ENCODE data around the gene EMSY. TPM values are rescaled to one million over a fixed set of nuclear protein-coding genes. Genes with fewer than 3 reads are reported as not detected.

Gene EMSY
- total and polyA plus RNA-seq, 11 donors = 5.8 to 37.6 (median 16.6) TPM

DNA sequence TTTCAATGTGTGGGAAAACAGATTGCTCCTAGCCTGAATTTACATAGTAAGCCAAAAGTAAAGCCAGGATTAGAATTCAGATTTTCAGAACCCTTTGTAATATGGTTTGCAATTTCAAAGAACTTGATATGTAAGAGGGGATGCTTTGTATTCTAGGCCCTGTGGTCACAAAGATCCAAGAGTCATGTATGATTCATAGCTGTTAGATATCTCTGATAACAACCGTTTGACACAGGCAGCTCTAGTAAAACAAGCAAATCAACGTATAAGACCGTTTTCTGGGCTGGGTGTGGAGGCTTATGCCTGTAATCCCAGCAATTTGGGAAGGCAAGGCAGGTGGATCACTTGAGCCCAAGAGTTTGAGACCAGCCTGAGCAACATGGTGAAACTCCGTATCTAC lies 79.6 kb downstream of the EMSY start:
- 88 to 96% (median 92%) methylated on average over 4 of the region's 4 CpGs for WGBS, 4 donors
- H3K27me3 ChIP-seq = no peaks in the 10 kb centered on the region
- no peak overlapping the region for H3K4me3 ChIP-seq
- intact Hi-C loops (cut with DNase I) = no loop called here
- no peaks in the 10 kb centered on the region for H3K9me3 ChIP-seq
- TF ChIP-seq, protein P1, sequence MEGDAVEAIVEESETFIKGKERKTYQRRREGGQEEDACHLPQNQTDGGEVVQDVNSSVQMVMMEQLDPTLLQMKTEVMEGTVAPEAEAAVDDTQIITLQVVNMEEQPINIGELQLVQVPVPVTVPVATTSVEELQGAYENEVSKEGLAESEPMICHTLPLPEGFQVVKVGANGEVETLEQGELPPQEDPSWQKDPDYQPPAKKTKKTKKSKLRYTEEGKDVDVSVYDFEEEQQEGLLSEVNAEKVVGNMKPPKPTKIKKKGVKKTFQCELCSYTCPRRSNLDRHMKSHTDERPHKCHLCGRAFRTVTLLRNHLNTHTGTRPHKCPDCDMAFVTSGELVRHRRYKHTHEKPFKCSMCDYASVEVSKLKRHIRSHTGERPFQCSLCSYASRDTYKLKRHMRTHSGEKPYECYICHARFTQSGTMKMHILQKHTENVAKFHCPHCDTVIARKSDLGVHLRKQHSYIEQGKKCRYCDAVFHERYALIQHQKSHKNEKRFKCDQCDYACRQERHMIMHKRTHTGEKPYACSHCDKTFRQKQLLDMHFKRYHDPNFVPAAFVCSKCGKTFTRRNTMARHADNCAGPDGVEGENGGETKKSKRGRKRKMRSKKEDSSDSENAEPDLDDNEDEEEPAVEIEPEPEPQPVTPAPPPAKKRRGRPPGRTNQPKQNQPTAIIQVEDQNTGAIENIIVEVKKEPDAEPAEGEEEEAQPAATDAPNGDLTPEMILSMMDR (IDR thresholded peaks at IDR 0.05) = no peak
- TF ChIP-seq POLR2A (IDR thresholded peaks at IDR 0.05) = no peak
- DNase-seq (no peak), ATAC-seq (no peak)
- peaks cover 0 to 75% (median 42%) of the 10 kb centered on the region in 9 donors for H3K36me3 ChIP-seq
- H3K27ac ChIP-seq = no peak overlapping the region
- H3K4me1 ChIP-seq = peaks cover 0 to 11% (median 3%) of the 10 kb centered on the region in 12 donors

DNA sequence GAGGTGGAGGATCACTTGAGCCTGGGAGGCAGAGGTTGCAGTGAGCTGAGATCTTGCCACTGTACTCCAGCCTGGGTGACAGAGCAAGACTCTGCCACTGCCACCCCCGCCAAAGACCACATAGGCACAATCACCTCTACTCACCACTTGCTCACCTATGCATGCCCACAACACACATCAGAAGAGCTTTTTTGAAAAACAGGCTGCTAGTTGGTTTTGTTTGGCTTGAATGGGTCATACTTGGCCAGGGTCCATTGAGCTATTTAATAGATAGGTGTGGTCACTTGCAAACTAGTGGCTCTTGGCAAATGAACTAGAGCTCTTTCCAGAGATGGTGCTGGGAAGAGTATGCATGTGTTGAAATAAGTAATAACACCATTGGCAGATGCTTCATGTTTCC lies 80.1 kb downstream of the EMSY start:
- H3K4me1 ChIP-seq = peaks cover 0 to 11% (median 3%) of the 10 kb centered on the region in 12 donors
- H3K36me3 ChIP-seq = peaks cover 0 to 75% (median 44%) of the 10 kb centered on the region in 9 donors
- H3K27me3 ChIP-seq = no peaks in the 10 kb centered on the region
- no peaks in the 10 kb centered on the region for H3K9me3 ChIP-seq
- intact Hi-C loops (cut with DNase I) = no loop called here
- 100% methylated on average over 1 of the region's 1 CpG for WGBS, 4 donors
- no peak overlapping the region for H3K4me3 ChIP-seq
- TF ChIP-seq, protein P1 (IDR thresholded peaks at IDR 0.05) = no peak
- no peak for TF ChIP-seq POLR2A (IDR thresholded peaks at IDR 0.05)
- peak in 3 of 4 donors; percentile 67 to 75 (median 74) for ATAC-seq
- H3K27ac ChIP-seq = no peak overlapping the region
- DNase-seq = peak in 1 of 5 donors; percentile 31

DNA sequence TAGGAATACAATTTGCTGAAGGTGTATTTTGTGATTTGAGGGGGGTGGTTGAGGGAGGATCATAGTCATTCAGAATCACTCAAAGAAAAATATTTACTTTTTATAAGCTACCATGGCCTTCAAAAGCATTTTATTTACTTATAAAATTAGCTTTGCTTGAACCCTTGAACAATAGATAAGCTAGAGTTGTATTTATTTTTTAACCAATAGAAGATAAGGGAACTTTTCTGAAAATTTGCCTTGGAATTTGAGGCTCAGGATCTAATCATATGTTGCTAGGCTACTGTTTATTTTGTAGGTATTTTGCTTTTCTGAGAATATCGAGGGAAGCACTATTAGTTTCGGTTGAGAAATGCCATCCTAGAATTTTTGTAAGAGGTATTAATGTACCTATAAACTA lies 82.1 kb downstream of the EMSY start:
- no peak for DNase-seq
- 46 to 91% (median 77%) methylated on average over 2 of the region's 2 CpGs for WGBS, 4 donors
- no peak for ATAC-seq
- TF ChIP-seq, protein P1 (IDR thresholded peaks at IDR 0.05) = no peak
- no peak for TF ChIP-seq POLR2A (IDR thresholded peaks at IDR 0.05)
- no peak overlapping the region for H3K27ac ChIP-seq
- no peak overlapping the region for H3K4me3 ChIP-seq
- intact Hi-C loops (cut with DNase I) = no loop called here
- no peaks in the 10 kb centered on the region for H3K27me3 ChIP-seq
- peaks cover 0 to 11% (median 3%) of the 10 kb centered on the region in 12 donors for H3K4me1 ChIP-seq
- H3K36me3 ChIP-seq = peaks cover 0 to 89% (median 62%) of the 10 kb centered on the region in 9 donors
- no peaks in the 10 kb centered on the region for H3K9me3 ChIP-seq

DNA sequence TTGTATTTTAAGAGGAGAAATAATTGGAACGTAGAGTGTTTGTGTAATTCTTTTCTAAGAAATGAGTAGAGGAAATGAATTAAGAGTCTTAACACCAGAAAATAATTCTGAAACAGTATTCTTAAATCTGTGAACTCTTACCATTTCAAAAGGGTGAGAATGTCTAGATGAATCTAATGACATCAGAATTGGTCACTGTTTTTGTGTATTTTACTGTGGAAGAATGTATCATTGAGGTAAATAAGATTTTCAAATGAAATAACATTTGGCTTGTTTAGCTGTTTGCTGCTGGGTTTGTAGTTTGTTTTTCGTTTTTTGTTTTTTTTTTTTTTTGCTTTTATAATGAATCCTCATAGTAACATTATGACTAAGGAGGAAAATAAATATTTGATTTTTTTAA lies 97.6 kb downstream of the EMSY start:
- H3K4me3 ChIP-seq = no peak overlapping the region

More for the DNA sequence above, 97.6 kb downstream of the EMSY start:
- Histone ChIP-seq H3K27me3 (no peaks in the 10 kb centered on the region), H3K4me1 (peaks cover 0 to 8% (median 0%) of the 10 kb centered on the region in 12 donors), H3K36me3 (peaks cover 0 to 98% (median 89%) of the 10 kb centered on the region in 9 donors), H3K27ac (no peak overlapping the region), H3K9me3 (no peaks in the 10 kb centered on the region)
- WGBS, 4 donors = 74 to 92% (median 88%) methylated on average over 2 of the region's 2 CpGs
- intact Hi-C loops (cut with DNase I) = no loop called here
- TF ChIP-seq, protein P1 (IDR thresholded peaks at IDR 0.05) = no peak
- no peak for TF ChIP-seq POLR2A (IDR thresholded peaks at IDR 0.05)
- DNase-seq = no peak
- no peak for ATAC-seq
